SH-SY5Y (cell line): ENCODE results near the gene NAGPA.

Experiments
- GATA2 ChIP-seq: IDR thresholded peaks from 2 replicates; pipeline ENCODE4 v1.6.1; 2011; ENCODE audit warnings: mild to moderate bottlenecking, low read depth, low read length
- GATA3 ChIP-seq: IDR thresholded peaks from 2 replicates; pipeline ENCODE4 v1.6.1; 2011; ENCODE audit warnings: low read depth, mild to moderate bottlenecking, low read length, moderate library complexity

DNA sequence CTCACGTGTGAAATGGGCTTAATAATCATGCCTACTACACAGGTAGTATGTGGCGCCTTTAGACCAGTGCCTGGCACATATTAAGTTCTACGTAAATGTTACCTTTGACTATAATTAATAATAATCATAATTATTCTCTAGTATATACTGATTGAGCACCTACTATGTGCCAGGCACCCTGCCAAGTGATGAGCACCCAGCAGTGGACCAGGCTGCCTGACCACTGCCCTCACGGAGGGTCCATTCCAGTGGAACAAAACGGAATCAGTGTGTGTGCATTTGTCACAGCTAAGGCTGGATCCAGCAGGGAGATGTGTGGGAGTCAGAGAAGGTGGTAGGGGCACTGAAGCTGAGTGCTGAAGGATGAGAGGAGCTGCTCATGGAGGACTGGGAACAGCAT is 45.1 kb downstream of the NAGPA start:
- TF ChIP-seq GATA3 (no peak), GATA2 (no peak)
